ENCODE data around the gene TMEM38A.

DNA sequence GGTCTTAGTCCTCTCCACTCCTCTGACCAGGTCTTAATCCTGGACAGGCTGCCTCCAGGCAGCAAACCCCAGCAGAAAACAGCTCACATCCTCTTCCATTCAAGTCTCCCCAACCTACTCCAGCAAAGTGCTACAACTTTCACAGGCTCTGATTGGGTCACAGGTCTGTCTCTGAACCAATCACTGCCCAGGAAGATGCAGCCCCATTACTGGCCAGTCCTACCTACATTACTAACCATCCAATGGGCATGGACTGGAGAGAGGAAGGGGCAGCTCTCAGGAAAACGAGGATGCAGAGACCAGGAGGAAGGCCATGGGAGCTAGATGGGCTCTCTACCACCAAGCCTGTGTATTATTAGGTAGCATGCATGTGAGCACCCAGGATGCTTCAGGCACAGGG, 45.1 kb upstream of the TMEM38A start:
- TF ChIP-seq, protein P1, sequence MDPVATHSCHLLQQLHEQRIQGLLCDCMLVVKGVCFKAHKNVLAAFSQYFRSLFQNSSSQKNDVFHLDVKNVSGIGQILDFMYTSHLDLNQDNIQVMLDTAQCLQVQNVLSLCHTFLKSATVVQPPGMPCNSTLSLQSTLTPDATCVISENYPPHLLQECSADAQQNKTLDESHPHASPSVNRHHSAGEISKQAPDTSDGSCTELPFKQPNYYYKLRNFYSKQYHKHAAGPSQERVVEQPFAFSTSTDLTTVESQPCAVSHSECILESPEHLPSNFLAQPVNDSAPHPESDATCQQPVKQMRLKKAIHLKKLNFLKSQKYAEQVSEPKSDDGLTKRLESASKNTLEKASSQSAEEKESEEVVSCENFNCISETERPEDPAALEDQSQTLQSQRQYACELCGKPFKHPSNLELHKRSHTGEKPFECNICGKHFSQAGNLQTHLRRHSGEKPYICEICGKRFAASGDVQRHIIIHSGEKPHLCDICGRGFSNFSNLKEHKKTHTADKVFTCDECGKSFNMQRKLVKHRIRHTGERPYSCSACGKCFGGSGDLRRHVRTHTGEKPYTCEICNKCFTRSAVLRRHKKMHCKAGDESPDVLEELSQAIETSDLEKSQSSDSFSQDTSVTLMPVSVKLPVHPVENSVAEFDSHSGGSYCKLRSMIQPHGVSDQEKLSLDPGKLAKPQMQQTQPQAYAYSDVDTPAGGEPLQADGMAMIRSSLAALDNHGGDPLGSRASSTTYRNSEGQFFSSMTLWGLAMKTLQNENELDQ (CRISPR knock-in tag; IDR thresholded peaks at IDR 0.05; ENCODE audit: borderline replicate concordance), result no peak
- TF ChIP-seq ZNF174 (CRISPR knock-in tag; IDR thresholded peaks at IDR 0.05) (no peak), SIN3A (IDR thresholded peaks at IDR 0.05; ENCODE audit: borderline replicate concordance in 2 of 2, control insufficient read depth in 1 of 2, low read depth in 2 of 2, low read length in 2 of 2) (no peak), EZH2 (IDR thresholded peaks at IDR 0.05; ENCODE audit: borderline replicate concordance, low read depth, low read length) (no peak), CTBP1 (IDR thresholded peaks at IDR 0.05; ENCODE audit: borderline replicate concordance) (no peak)
- TF ChIP-seq, protein P2, sequence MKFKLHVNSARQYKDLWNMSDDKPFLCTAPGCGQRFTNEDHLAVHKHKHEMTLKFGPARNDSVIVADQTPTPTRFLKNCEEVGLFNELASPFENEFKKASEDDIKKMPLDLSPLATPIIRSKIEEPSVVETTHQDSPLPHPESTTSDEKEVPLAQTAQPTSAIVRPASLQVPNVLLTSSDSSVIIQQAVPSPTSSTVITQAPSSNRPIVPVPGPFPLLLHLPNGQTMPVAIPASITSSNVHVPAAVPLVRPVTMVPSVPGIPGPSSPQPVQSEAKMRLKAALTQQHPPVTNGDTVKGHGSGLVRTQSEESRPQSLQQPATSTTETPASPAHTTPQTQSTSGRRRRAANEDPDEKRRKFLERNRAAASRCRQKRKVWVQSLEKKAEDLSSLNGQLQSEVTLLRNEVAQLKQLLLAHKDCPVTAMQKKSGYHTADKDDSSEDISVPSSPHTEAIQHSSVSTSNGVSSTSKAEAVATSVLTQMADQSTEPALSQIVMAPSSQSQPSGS (CRISPR knock-in tag; IDR thresholded peaks at IDR 0.05), result no peak
- TF ChIP-seq, protein P3, sequence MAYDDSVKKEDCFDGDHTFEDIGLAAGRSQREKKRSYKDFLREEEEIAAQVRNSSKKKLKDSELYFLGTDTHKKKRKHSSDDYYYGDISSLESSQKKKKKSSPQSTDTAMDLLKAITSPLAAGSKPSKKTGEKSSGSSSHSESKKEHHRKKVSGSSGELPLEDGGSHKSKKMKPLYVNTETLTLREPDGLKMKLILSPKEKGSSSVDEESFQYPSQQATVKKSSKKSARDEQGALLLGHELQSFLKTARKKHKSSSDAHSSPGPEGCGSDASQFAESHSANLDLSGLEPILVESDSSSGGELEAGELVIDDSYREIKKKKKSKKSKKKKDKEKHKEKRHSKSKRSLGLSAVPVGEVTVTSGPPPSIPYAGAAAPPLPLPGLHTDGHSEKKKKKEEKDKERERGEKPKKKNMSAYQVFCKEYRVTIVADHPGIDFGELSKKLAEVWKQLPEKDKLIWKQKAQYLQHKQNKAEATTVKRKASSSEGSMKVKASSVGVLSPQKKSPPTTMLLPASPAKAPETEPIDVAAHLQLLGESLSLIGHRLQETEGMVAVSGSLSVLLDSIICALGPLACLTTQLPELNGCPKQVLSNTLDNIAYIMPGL (CRISPR knock-in tag; IDR thresholded peaks at IDR 0.05), result no peak
